AG04450 (cell line): ENCODE results near the gene UNC13A. TPM values are rescaled to one million over a fixed set of nuclear protein-coding genes. Genes with fewer than 3 reads are reported as not detected.

ENCODE experiments used
- CTCF ChIA-PET: fragments of 300-600, 350-600 bp; formaldehyde crosslinking; extraction: SDS; loops from one replicate; lab custom pipeline; 2022; ENCODE audit warnings: antibody characterized with exemption, inconsistent platforms; lab: Charles Lee
- POLR2A ChIA-PET: fragments of 350-600 bp; formaldehyde crosslinking; extraction: SDS; loops from one replicate; lab custom pipeline; 2021; ENCODE audit warnings: antibody characterized with exemption, inconsistent platforms; lab: Yijun Ruan, JAX
- DNase-seq: peaks from one replicate; pipeline ENCODE4 v3.0.0-alpha.2; 2011; ENCODE audit warnings: low read depth, low spot score
- H3K27ac ChIP-seq: one replicate; pipeline ENCODE4 v1.5.1; 2012; ENCODE audit warnings: low read depth, low read length, control low read depth
- H3K27me3 ChIP-seq: one replicate; pipeline ENCODE4 v1.6.0; 2012; ENCODE audit warnings: low read length; ENCODE audit not compliant: control insufficient read depth, insufficient read depth
- H3K4me3 ChIP-seq: 2 replicates; pipeline ENCODE4 v1.5.1; 2011; ENCODE audit warnings: mild to moderate bottlenecking, low read depth, low read length, control low read depth
- H3K9me3 ChIP-seq: 2 replicates; pipeline ENCODE4 v1.5.1; 2012; ENCODE audit warnings: low read length; ENCODE audit not compliant: control insufficient read depth, insufficient read depth
- CTCF ChIP-seq: IDR thresholded peaks from 2 replicates; pipeline ENCODE4 v1.5.1; 2011; ENCODE audit warnings: low read depth, low read length, control low read depth, inconsistent platforms
- polyA plus RNA-seq: library from polyadenylated mRNA; depleted of rRNA; stranded (reverse); fragments of >200 nt; gene quantifications from 2 replicates; pipeline ENCODE4 v1.2.3, GENCODE V29; 2011

Gene UNC13A
- polyA plus RNA-seq, 1 experiment: 0.04 TPM

GRCh38 chr19:17652627-17653026 is 35.5 kb downstream of the UNC13A start:
- ChIA-PET POLR2A (no interaction called here), CTCF (no interaction called here)
- H3K27ac ChIP-seq: no peak overlapping the region
- no peak overlapping the region for H3K4me3 ChIP-seq
- TF ChIP-seq CTCF: no peak
- no peaks in the 10 kb centered on the region for H3K27me3 ChIP-seq
- no peak for DNase-seq
- peaks cover 12% of the 10 kb centered on the region for H3K9me3 ChIP-seq

- Histone ChIP-seq H3K27ac (no peak overlapping the region), H3K27me3 (no peaks in the 10 kb centered on the region), H3K4me3 (no peak overlapping the region), H3K9me3 (peaks cover 4% of the 10 kb centered on the region; the same call in 1 of the 2 replicates)
- DNase-seq: no peak
- no peak for TF ChIP-seq CTCF
- CTCF ChIA-PET: no interaction called here
- POLR2A ChIA-PET: no interaction called here
These were observed 39.4 kb downstream of the UNC13A start for GRCh38 chr19:17648786-17649185.

GRCh38 chr19:17648097-17648660 is 40.0 kb downstream of the UNC13A start:
- DNase-seq: no peak
- Histone ChIP-seq H3K9me3 (peaks cover 4% of the 10 kb centered on the region; the same call in 1 of the 2 replicates), H3K27me3 (no peaks in the 10 kb centered on the region), H3K27ac (no peak overlapping the region), H3K4me3 (no peak overlapping the region)
- POLR2A ChIA-PET: interaction anchor here (0.6 kb wide), 1 partner anchor 411 kb away, joined by 4 read pairs; no protein-coding TSS in a partner anchor
- CTCF ChIA-PET: no interaction called here
- TF ChIP-seq CTCF: no peak

- ChIA-PET CTCF (no interaction called here), POLR2A (interaction anchor here (0.6 kb wide), 1 partner anchor 412 kb away, joined by 4 read pairs; no protein-coding TSS in a partner anchor)
- DNase-seq: no peak
These were observed 40.8 kb downstream of the UNC13A start for GRCh38 chr19:17647071-17648020.

More at GRCh38 chr19:17647071-17648020, 40.8 kb downstream of the UNC13A start:
- Histone ChIP-seq H3K9me3 (peaks cover 4% of the 10 kb centered on the region; the same call in 1 of the 2 replicates), H3K27me3 (no peaks in the 10 kb centered on the region), H3K27ac (no peak overlapping the region), H3K4me3 (no peak overlapping the region)
- TF ChIP-seq CTCF: no peak
